Heart left ventricle (tissue), 13 donors: Measurements from ENCODE around the gene HSPB7.
"Not testable (repeated sequence)": the region's sequence is repeated elsewhere in the genome, so short reads cannot be mapped to it uniquely, and the experiment has no call there.

Experiments
- POLR2A ChIP-seq, 2 donors: fragments of 450-650 bp; IDR thresholded peaks; one replicate each; pipeline ENCODE4 v1.6.1; 2017; ENCODE audit warnings: antibody characterized with exemption in 2 of 2, mild to moderate bottlenecking in 2 of 2, moderate library complexity in 2 of 2
- TF ChIP-seq, protein P1 (sequence below), 12 donors: fragments of 200-600 bp; sonication (generic) in 4 of 12; IDR thresholded peaks; one replicate each; pipeline versions ENCODE4 v1.5.0 to v1.8.0; 2018 to 2022; ENCODE audit warnings: antibody characterized with exemption in 12 of 12, mild to moderate bottlenecking in 5 of 12
- donor health status: ischemic (EF 13 %, LVEDD 7.1; RV severe dilation, severe dysfunction).
- donor health status: DM: no; HTN: yes; CAD: no.
- donor health status: DM: no; HTN: no; CAD: no.
- donor health status: ischemic (EF 25% LVEDD 6.9; RV normal size, moderate dysfunction).
- donor health status: ischemic (EF 25% LVEDD 5.7; RV mildly dilated, moderate dysfunction).
- donor health status: ischemic (EF 35%, LVEDD 5.7; RV mildly dilated, moderate dysfunction).
- donor health status: nonischemic (EF 11% LVEDD 7.7; RV severe dilation, severe dysfunction).
- donor health status: DM: yes; HTN: yes; CAD: no.
- donor health status: PGD.
- donor health status: ischemic (EF 29% LVEDD 5.4; RV normal size, mild dysfunction).
- donor health status: nonischemic (EF 23%, LVEDD 6.1; RV moderate dilation, normal function).

DNA sequence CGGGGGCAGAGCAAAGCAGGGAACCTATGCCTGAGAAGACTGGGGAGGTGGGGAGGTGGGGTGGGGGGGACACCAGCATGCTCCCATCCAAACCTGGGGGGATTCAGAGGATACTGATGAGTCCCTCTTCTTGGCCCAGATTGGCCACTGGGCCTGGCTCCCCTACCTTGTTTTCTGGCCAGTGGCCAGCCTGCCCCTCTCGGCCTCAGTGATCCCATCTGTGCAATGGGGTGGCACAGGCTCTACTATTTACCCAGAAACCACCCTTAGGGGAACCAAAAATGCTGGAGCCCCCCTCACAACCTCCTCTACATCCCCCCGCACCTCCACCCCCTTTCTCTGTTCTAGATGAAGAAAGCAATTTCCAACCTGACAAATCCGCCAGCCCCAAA is 38.7 kb upstream of the HSPB7 start:
- TF ChIP-seq, protein P1, sequence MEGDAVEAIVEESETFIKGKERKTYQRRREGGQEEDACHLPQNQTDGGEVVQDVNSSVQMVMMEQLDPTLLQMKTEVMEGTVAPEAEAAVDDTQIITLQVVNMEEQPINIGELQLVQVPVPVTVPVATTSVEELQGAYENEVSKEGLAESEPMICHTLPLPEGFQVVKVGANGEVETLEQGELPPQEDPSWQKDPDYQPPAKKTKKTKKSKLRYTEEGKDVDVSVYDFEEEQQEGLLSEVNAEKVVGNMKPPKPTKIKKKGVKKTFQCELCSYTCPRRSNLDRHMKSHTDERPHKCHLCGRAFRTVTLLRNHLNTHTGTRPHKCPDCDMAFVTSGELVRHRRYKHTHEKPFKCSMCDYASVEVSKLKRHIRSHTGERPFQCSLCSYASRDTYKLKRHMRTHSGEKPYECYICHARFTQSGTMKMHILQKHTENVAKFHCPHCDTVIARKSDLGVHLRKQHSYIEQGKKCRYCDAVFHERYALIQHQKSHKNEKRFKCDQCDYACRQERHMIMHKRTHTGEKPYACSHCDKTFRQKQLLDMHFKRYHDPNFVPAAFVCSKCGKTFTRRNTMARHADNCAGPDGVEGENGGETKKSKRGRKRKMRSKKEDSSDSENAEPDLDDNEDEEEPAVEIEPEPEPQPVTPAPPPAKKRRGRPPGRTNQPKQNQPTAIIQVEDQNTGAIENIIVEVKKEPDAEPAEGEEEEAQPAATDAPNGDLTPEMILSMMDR (IDR thresholded peaks at IDR 0.05) = not testable (repeated sequence)
- not testable (repeated sequence) for TF ChIP-seq POLR2A (IDR thresholded peaks at IDR 0.05)
